UCSD-AML1 (cell line): Measurements from ENCODE around the gene C1orf232.

ENCODE experiments used
- DNase-seq: peaks from one replicate; lab custom pipeline; 2025; ENCODE audit not compliant: unreplicated experiment; lab: John Stamatoyannopoulos, UW

C1orf232 gene

DNA sequence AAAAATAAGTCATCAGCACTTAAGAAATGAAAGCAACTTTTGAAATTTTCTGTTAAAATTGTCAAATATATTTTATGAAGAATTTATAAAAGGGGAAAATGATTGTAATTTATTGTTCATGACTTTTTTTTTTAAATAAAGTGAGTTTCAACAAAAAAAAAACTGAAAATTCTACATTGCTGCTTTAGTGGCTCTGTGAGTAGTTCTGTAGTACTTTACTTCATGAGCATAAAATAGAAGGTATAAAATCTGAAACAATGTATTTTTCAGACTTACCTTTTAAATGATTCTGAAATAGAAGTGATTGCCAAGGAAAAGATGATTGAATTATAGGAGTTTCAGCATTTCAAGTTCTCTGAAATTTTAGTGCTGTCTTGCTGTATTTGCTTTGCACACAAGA, 43.4 kb downstream of the C1orf232 start:
- DNase-seq: no peak

DNA sequence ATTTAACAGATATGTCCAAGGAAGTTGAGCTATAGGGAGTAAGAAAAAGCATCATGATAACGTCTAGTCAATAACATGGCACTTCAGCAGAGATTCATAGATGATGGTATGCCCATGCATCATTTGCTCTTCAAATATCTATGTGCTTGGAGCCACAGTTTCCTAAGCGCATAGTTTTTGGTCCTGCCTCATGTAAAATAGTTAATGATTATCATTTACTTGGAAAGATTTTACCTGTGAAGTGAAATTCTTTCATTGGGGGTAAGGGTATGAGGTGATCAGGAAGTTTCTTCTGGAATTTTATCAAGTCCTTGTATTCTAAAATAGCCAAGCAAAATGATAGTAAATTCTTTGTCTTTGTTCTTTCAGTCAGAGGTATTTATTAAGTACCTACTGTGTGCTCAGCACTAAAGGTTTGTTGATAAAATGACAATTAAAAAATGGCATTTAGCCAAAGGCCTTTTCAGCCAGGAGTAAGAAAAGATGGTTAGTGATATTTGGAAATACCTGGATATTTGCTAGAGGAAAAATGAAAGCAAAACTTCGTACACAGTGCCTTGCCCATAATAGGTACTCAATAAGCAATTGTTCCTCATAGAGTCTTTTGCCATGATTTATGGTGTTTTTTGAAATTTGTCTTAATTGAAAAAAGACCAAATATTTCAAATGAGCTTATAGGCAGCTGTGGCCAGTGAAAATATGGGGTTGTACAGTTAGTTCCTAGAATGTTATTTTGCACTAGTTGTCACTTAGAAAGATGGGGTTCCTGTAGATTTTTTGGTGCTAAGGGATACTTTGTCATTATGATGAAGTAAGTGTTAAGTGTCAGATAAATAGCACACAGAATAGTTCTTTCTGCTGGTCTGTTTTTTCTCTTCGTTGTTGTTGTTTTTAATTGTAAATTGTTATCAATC, 44.1 kb downstream of the C1orf232 start:
- no peak for DNase-seq

DNA sequence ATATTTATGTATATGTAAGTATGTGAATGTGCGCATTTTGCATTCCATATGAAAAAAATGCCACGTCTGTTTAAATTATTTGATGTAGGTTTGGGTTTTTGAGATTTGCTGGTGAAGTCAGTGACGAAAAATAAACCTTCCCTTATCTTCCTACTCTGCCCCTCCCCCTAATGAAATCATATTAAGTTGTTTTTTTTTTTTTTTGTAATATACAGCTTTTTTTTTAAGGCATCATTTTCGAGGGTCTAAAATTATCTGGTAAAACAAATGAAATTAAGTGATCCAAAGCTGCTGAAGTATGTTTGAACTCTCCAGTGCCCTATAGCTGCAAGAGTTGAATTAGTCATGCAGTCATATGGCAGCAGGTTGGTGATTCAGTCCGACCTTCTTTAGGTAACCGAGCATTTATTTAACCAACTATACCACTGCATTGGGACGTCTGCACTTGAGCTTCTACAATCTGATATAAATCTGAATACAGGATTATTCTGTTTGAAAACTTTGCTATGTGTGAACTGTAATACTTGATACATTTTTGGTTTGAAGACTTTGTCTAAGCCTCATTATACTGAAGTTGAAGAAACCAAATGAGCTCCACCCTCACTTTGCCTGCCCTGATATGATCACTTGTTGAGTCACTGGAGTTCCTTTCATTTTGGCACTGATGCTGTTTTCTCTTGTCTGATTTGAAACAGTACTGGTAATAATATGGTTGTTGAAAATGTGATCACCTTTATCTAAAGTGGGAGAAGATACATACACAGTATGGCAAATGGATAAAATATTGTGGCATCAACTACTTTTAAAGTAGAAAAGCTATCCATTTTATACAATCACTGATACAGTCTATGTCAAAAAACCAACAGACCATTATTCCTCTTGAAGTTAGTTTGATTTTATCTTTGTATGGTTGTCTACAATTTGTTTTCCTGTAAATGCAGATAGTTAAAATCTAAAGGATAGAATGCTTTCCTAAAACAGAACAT, 45.5 kb downstream of the C1orf232 start:
- DNase-seq: no peak

DNA sequence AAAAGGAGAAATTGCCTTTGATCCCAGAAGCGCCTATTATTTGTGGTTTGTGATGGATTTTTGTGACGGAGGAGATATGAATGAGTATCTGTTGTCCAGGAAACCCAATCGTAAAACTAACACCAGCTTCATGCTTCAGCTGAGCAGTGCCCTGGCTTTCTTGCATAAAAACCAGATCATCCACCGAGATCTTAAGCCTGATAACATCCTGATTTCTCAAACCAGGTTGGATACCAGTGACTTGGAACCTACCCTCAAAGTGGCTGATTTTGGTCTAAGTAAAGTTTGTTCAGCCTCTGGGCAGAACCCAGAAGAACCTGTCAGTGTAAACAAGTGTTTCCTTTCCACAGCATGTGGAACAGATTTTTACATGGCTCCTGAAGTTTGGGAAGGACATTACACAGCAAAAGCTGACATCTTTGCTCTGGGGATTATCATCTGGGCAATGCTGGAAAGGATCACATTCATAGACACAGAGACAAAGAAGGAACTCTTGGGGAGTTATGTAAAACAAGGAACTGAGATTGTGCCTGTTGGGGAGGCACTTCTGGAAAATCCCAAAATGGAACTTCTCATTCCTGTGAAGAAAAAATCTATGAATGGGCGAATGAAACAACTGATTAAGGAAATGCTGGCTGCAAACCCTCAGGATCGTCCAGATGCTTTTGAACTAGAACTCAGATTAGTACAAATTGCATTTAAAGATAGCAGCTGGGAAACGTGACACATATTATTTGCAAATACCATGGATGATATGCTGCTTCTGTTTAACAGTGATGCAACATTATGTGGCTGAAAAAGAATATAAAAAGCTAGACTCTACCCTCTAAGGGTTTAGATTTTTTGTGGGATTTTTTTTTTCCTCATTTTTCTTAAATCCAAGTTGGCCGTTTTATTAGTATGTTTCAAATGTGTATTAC, 46.6 kb downstream of the C1orf232 start:
- DNase-seq: no peak

DNA sequence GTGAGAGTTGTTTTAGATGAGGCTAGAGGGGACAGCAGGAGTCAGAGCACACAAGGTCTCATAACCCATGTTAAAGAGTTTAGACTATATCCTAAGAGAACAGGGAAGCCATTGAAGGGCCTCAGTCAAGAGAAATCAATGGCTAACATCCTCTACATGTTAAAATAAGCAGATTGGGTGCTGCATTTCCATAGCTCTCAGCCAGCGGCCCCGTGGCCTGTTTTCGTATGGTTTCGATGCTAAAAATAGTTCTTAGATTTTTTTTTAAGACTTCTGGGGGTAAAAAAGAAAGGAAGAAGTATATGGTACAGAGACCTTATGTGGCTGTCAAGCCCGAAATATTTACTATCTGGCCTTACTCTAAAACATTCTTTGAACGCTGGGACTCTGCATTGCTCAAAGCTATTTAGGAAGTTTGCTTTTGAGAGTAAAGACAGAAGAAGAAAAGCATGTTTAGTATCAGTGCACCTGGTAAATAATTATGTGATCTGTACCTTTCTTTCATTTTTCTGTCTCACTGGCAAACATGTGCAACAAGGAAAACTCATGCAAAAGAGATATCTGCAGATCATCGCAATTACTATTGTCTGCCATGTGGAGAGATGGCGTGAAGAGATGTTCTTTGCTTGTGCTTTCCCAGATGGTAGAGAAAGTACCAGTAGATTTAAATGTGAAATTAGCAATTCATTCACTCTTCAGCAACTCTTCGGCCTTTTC, 48.7 kb downstream of the C1orf232 start:
- no peak for DNase-seq

DNA sequence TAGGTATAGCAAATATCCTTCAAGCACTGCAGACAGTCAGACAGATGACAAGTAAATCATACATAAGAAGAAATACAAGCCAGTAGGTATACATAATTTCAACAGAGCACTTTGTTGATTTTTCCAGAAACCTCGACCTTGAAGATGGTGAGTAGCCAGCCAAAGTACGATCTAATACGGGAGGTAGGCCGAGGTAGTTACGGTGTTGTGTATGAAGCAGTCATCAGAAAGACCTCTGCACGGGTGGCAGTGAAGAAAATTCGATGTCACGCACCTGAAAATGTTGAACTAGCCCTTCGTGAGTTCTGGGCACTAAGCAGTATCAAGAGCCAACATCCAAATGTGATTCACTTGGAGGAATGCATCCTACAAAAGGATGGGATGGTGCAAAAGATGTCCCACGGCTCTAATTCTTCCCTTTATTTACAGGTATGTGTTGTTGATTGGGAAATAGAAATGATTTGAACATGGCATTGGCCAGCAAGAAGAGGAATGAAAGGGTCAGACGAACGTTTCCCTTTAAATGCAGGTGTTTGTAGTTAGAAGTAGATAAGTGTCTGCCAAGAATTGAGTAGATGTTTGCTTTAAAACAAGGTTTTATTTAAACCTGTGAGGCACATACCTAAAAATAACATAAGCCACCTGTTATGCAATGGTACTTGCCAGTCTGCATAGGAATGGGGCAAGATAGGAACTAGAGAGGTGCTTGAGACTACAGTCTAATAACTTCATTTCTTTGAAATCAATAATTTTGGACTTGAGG, 54.4 kb downstream of the C1orf232 start:
- DNase-seq: no peak
